ENCODE results near the gene CAPZA3.
A peak's percentile ranks its signal among the peaks of the same experiment; 100 is the strongest.

CAPZA3 gene

DNA sequence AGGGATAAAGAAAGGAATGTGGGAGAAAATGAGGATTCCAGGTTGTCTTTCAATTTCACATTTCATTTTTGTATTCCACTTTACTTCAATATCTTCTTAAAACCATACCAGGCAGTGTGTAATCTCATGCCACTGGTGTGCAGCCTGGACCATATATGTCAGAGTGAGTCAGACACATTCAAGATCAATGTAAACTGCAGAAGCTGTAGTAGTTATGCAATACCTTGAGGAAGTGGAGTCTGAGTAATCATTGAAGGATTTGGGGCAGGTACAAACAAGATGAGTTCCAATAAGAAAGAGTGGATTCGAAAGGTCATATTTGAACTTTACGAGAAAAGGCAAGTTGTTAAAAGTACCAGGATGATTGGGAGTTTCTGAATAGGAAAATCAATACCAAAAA lies 14.2 kb upstream of the CAPZA3 start:
- peak; percentile 61 for DNase-seq (ENCODE audit: low read depth, low spot score)
- no peak overlapping the region for H3K4me3 ChIP-seq (ENCODE audit: low read depth, low read length)
- TF ChIP-seq, protein P1, sequence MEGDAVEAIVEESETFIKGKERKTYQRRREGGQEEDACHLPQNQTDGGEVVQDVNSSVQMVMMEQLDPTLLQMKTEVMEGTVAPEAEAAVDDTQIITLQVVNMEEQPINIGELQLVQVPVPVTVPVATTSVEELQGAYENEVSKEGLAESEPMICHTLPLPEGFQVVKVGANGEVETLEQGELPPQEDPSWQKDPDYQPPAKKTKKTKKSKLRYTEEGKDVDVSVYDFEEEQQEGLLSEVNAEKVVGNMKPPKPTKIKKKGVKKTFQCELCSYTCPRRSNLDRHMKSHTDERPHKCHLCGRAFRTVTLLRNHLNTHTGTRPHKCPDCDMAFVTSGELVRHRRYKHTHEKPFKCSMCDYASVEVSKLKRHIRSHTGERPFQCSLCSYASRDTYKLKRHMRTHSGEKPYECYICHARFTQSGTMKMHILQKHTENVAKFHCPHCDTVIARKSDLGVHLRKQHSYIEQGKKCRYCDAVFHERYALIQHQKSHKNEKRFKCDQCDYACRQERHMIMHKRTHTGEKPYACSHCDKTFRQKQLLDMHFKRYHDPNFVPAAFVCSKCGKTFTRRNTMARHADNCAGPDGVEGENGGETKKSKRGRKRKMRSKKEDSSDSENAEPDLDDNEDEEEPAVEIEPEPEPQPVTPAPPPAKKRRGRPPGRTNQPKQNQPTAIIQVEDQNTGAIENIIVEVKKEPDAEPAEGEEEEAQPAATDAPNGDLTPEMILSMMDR (IDR thresholded peaks at IDR 0.05; ENCODE audit: low read depth, low read length): no peak
- in situ Hi-C loops (cut with HindIII; ENCODE audit: low sequenced_read_pairs): no loop called here

DNA sequence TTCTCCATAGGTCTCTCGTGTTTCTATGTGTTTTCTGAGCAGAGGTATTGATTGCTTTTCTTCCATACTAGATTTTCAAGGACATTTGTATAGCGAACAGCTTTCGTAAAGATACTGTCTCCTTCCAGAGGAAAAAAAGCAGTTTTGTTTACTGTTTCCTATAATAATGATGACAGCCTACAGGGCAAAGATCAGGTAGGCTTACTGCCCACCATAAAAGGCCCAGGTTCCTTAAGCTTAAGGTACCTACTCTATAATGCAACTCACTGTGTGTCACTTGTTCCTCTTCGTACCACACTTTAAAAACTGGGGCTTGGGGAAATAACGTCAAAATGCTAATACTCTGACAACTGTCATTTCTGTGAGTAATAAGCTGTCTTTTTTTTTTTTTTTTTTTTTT lies 6.8 kb upstream of the CAPZA3 start:
- no peak overlapping the region for H3K4me3 ChIP-seq (ENCODE audit: low read depth, low read length)
- TF ChIP-seq, protein P1 (IDR thresholded peaks at IDR 0.05; ENCODE audit: low read depth, low read length): no peak
- in situ Hi-C loops (cut with HindIII; ENCODE audit: low sequenced_read_pairs): no loop called here
- no peak for DNase-seq (ENCODE audit: low read depth, low spot score)

DNA sequence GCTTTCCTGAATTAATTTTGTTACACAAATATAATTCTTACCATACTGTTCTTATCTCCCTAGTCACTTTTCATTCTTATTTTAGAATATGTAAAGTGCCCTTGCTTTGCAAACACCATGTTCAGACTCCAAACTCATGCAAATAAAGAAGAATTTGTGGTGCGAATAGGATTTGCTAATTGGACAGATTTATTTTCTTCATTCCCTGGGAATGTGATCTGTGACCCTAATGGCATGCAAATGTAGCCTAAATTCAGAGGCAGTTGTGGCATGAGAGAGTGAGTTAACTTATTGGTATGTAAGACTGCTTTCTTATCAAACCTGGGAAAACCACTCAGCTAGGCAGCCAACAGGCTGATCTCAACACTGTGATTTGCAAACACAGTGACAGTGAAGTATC lies 10.0 kb downstream of the CAPZA3 start:
- in situ Hi-C loops (cut with HindIII; ENCODE audit: low sequenced_read_pairs): no loop called here
- no peak overlapping the region for H3K4me3 ChIP-seq (ENCODE audit: low read depth, low read length)
- TF ChIP-seq, protein P1 (IDR thresholded peaks at IDR 0.05; ENCODE audit: low read depth, low read length): no peak
- peak; percentile 86 for DNase-seq (ENCODE audit: low read depth, low spot score)

DNA sequence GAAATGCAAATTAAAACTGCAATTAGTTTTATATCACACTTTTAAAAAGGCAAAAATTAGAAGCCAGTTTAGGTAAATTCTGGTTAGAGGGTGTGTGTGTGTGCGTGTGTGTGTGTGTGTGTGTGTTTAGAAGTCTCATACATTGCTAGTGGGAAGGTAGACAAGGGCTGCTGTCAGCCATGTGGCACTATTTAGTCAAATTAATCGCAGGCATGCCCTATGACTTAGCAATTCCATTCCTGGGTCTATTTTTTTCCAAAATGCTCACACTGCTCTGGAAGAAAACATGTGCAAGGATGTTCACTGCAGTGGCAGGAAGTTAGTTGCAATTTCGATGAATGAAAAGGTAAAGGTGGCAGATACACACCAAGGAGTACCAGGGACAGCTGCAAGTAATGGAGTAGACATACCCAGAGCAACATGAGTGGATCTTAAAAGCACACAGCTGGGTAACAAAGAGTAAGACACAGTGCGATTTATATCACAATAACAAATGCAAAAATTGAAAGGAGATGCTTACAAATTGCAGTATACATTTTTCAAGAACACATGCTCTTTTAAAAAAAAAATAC lies 11.6 kb downstream of the CAPZA3 start:
- TF ChIP-seq, protein P1 (IDR thresholded peaks at IDR 0.05; ENCODE audit: low read depth, low read length): no peak
- in situ Hi-C loops (cut with HindIII; ENCODE audit: low sequenced_read_pairs): no loop called here
- H3K4me3 ChIP-seq (ENCODE audit: low read depth, low read length): no peak overlapping the region
- DNase-seq (ENCODE audit: low read depth, low spot score): no peak

DNA sequence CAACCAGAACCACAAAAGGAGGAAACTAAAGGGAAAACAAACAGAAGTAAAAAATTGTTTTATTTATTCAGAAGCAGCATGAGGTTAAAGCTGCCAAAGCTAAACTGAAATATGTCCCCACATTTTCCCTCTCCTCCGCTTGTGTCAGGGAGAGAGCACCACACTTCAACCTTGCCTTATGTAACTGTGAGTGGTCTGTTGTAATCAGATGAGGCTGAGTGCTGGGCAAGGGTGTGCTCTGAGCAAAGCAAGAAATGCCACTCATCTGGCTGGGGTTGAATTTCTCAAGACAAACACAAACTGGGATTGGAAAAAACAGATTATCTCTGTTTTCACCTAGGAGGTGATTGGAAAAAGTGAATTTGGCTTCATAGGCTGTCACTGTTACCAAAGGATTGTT lies 12.2 kb downstream of the CAPZA3 start:
- in situ Hi-C loops (cut with HindIII; ENCODE audit: low sequenced_read_pairs): no loop called here
- DNase-seq (ENCODE audit: low read depth, low spot score): no peak
- TF ChIP-seq, protein P1 (IDR thresholded peaks at IDR 0.05; ENCODE audit: low read depth, low read length): no peak
- H3K4me3 ChIP-seq (ENCODE audit: low read depth, low read length): no peak overlapping the region

DNA sequence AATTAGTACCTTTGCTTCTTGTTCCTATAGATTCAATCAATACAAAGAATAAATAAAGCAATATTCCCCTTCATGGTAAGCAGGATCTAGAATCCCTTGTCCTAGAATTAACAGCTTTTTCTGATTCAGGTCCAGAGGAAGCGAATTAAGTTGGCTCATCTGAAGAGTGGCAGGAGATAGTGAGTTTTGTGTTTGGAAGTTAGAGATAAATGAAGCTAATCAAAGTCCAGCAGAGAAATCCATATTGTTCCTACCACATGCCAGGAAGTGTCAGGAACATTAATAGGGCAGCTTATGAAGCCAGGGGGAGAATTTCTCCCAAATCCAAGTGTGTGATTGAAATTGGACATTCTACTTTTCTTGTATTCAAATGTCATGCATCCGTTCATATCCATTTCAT lies 13.9 kb downstream of the CAPZA3 start:
- DNase-seq (ENCODE audit: low read depth, low spot score): no peak
- H3K4me3 ChIP-seq (ENCODE audit: low read depth, low read length): no peak overlapping the region
- in situ Hi-C loops (cut with HindIII; ENCODE audit: low sequenced_read_pairs): no loop called here
- TF ChIP-seq, protein P1 (IDR thresholded peaks at IDR 0.05; ENCODE audit: low read depth, low read length): no peak
